PC-9 (cell line): ENCODE results near the gene FAM13B. TPM values are rescaled to one million over a fixed set of nuclear protein-coding genes. Genes with fewer than 3 reads are reported as not detected.

Source experiments
- BruUV-seq: library from RNA; stranded (reverse); fragments of 400-500 nt; replicated peaks from 2 replicates; lab custom pipeline; 2021; lab: Mats Ljungman, UMichigan
- CTCF ChIA-PET: fragments of 300-600 bp; sonication (Branson Sonifier 250); formaldehyde crosslinking; loops from one replicate; lab custom pipeline; 2022; ENCODE audit warnings: antibody characterized with exemption; lab: Charles Lee
- POLR2A ChIA-PET: fragments of 300-600 bp; sonication (Branson Sonifier 250); formaldehyde crosslinking; loops from one replicate; lab custom pipeline; 2022; ENCODE audit warnings: antibody characterized with exemption; ENCODE audit not compliant: unreplicated experiment; lab: Charles Lee
- DNase-seq, 2 experiments: peaks; one replicate each; pipeline versions ENCODE4 v3.0.0 to v3.0.0-alpha.2; 2015 to 2022; ENCODE audit warnings: mixed read lengths in 1 of 2
- H2AFZ ChIP-seq: fragments of 200-600 bp; sonication (generic); 2 replicates; pipeline ENCODE4 v1.8.1; 2017; ENCODE audit warnings: antibody characterized with exemption
- H3F3A ChIP-seq: fragments of 200-600 bp; sonication (generic); 2 replicates; pipeline ENCODE4 v1.8.1; 2017; ENCODE audit warnings: antibody characterized with exemption, mild to moderate bottlenecking, low read depth; ENCODE audit not compliant: insufficient read depth
- H3K27ac ChIP-seq: fragments of 200-600 bp; sonication (generic); 2 replicates; pipeline ENCODE4 v1.6.1; 2016; ENCODE audit warnings: mixed run types
- H3K27me3 ChIP-seq: fragments of 200-600 bp; sonication (generic); 2 replicates; pipeline ENCODE4 v1.6.1; 2016; ENCODE audit warnings: low read depth, mixed run types; ENCODE audit not compliant: insufficient read depth
- H3K36me3 ChIP-seq: fragments of 200-600 bp; sonication (generic); 2 replicates; pipeline ENCODE4 v1.6.1; 2016; ENCODE audit warnings: low read depth, mixed run types
- H3K4me1 ChIP-seq: fragments of 200-600 bp; sonication (generic); replicated peaks from 2 replicates; pipeline ENCODE4 v1.6.1; 2016; ENCODE audit warnings: mixed run types; ENCODE audit not compliant: insufficient read depth
- H3K4me2 ChIP-seq: fragments of 200-600 bp; sonication (generic); 2 replicates; pipeline ENCODE4 v1.6.1; 2017; ENCODE audit warnings: mixed run types
- H3K4me3 ChIP-seq: fragments of 200-600 bp; sonication (generic); 2 replicates; pipeline ENCODE4 v1.6.1; 2016; ENCODE audit warnings: mixed run types
- H3K79me2 ChIP-seq: fragments of 200-600 bp; sonication (generic); 2 replicates; pipeline ENCODE4 v1.6.1; 2017; ENCODE audit warnings: low read depth, mixed run types
- H3K9me2 ChIP-seq: fragments of 200-600 bp; sonication (generic); 2 replicates; pipeline ENCODE4 v1.8.1; 2017; ENCODE audit warnings: mild to moderate bottlenecking; ENCODE audit not compliant: insufficient read depth
- H3K9me3 ChIP-seq: fragments of 200-600 bp; sonication (generic); 2 replicates; pipeline ENCODE4 v1.8.1; 2016; ENCODE audit warnings: low read depth; ENCODE audit not compliant: insufficient read depth
- H4K20me1 ChIP-seq: fragments of 200-600 bp; sonication (generic); 2 replicates; pipeline ENCODE4 v1.8.1; 2017; ENCODE audit not compliant: insufficient read depth
- EZH2 ChIP-seq: fragments of 200-600 bp; sonication (generic); IDR thresholded peaks from 2 replicates; pipeline ENCODE4 v1.8.0; 2017; ENCODE audit warnings: antibody characterized with exemption, low read depth
- intact Hi-C: fragments of 100-400 bp; cut with micrococcal nuclease; formaldehyde crosslinking; loops from one replicate; pipeline ENCODE4 v1.10.0; 2022; ENCODE audit not compliant: unreplicated experiment
- total RNA-seq: library from RNA; stranded (reverse); gene quantifications from 2 replicates; pipeline ENCODE4 v1.2.3, GENCODE V29; 2021
- TF ChIP-seq, protein P1 (sequence below): fragments of 200-600 bp; sonication (generic); conservative IDR thresholded peaks from 2 replicates; pipeline ENCODE4 v1.6.1; 2017; ENCODE audit warnings: mixed run types, antibody characterized with exemption, mild to moderate bottlenecking, moderate library complexity

Gene FAM13B
- total RNA-seq, 1 experiment from 2014 or later, result 25.1 TPM

GRCh38 chr5:138018849-138019248 lies 14.0 kb downstream of the FAM13B start:
- POLR2A ChIA-PET, result interaction anchor here (0.6 kb wide), 1 partner anchor 160 kb away, joined by 4 read pairs; the partner anchor contains the start of gene KIF20A
- Histone ChIP-seq H3K4me2 (no peak overlapping the region), H3K4me3 (no peak overlapping the region), H4K20me1 (peaks cover 36% of the 10 kb centered on the region), H3K27ac (no peak overlapping the region), H3K4me1 (peaks cover 6% of the 10 kb centered on the region; the same call in 1 of the 2 replicates), H3K9me2 (no peaks in the 10 kb centered on the region), H2AFZ (no peak overlapping the region), H3K27me3 (no peaks in the 10 kb centered on the region), H3K79me2 (peaks cover 45% of the 10 kb centered on the region), H3F3A (no peaks in the 10 kb centered on the region), H3K9me3 (no peaks in the 10 kb centered on the region), H3K36me3 (peaks cover 12% of the 10 kb centered on the region)
- BruUV-seq, result no TSS peak
- CTCF ChIA-PET, result no interaction called here
- TF ChIP-seq EZH2, result no peak
- TF ChIP-seq, protein P1, sequence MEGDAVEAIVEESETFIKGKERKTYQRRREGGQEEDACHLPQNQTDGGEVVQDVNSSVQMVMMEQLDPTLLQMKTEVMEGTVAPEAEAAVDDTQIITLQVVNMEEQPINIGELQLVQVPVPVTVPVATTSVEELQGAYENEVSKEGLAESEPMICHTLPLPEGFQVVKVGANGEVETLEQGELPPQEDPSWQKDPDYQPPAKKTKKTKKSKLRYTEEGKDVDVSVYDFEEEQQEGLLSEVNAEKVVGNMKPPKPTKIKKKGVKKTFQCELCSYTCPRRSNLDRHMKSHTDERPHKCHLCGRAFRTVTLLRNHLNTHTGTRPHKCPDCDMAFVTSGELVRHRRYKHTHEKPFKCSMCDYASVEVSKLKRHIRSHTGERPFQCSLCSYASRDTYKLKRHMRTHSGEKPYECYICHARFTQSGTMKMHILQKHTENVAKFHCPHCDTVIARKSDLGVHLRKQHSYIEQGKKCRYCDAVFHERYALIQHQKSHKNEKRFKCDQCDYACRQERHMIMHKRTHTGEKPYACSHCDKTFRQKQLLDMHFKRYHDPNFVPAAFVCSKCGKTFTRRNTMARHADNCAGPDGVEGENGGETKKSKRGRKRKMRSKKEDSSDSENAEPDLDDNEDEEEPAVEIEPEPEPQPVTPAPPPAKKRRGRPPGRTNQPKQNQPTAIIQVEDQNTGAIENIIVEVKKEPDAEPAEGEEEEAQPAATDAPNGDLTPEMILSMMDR, result no peak
- intact Hi-C loops, result no loop called here
- DNase-seq, result no peak

DNA sequence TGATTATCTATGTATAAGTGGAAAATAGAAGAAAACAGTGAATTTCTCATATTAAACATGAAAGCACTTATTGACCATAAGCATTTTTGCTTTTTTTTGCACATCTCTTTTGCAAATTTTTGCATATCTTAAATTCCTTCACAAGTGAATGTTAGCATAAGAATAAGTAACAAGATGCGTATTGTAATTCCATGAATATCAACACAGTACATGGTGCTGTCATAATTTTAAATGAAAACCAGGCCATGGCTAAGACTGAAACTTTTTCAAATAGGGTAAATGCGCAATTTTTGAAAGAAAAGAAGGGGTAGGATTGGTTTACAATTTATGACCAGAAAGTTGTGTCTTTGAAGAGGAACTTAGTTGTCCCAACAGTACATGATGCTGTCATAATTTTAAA lies 17.0 kb downstream of the FAM13B start:
- no peaks in the 10 kb centered on the region for H3K9me3 ChIP-seq
- no peaks in the 10 kb centered on the region for H3K27me3 ChIP-seq
- H3K4me1 ChIP-seq, result peaks cover 10% of the 10 kb centered on the region; the same call in 1 of the 2 replicates
- peaks cover 16% of the 10 kb centered on the region for H3K79me2 ChIP-seq
- no peak overlapping the region for H3K4me2 ChIP-seq
- no peak for DNase-seq
- H3K36me3 ChIP-seq, result peaks cover 16% of the 10 kb centered on the region
- POLR2A ChIA-PET, result interaction anchor here (0.6 kb wide), 1 partner anchor 115 kb away, joined by 11 read pairs; no protein-coding TSS in a partner anchor
- no peak overlapping the region for H3K27ac ChIP-seq
- no peak for TF ChIP-seq EZH2
- TF ChIP-seq, protein P1, result no peak
- intact Hi-C loops, result no loop called here
- BruUV-seq, result no TSS peak
- no peaks in the 10 kb centered on the region for H3K9me2 ChIP-seq
- no peak overlapping the region for H2AFZ ChIP-seq
- H3K4me3 ChIP-seq, result no peak overlapping the region
- H3F3A ChIP-seq, result peaks cover 4% of the 10 kb centered on the region; the same call in 1 of the 2 replicates
- CTCF ChIA-PET, result no interaction called here
- peaks cover 18% of the 10 kb centered on the region; the same call in 1 of the 2 replicates for H4K20me1 ChIP-seq

DNA sequence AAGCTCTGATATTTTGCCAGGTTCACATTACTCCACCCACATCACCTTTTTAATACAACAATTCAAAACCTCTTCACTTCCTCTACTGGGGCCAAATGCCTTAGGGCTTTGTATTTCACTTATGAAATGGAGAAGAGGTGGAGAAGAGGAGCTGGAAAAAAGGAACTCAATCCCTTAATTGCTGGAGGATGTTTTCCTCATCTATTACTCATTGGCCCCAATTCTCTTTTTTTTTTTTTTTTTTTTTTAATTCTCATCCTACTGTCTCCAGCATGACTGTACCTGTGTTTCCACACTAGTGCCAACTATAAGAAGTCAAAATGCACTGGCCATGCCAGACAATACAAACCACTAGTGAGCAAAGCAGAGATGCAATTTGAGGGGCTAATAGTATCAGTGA lies 20.9 kb downstream of the FAM13B start:
- ChIA-PET POLR2A (interaction anchor here (0.6 kb wide), 1 partner anchor 258 kb away, joined by 20 read pairs; no protein-coding TSS in a partner anchor), CTCF (interaction anchor here (0.7 to 0.9 kb wide), 3 partner anchors 20 to 233 kb away, joined by 3 to 17 read pairs (median 7); no protein-coding TSS in a partner anchor)
- Histone ChIP-seq H3K79me2 (peaks cover 5% of the 10 kb centered on the region), H3K4me1 (peaks cover 10% of the 10 kb centered on the region; the same call in 1 of the 2 replicates), H3K27ac (no peak overlapping the region), H3K4me3 (no peak overlapping the region), H3K4me2 (no peak overlapping the region), H3K9me2 (no peaks in the 10 kb centered on the region), H2AFZ (no peak overlapping the region), H4K20me1 (peaks cover 7% of the 10 kb centered on the region; the same call in 1 of the 2 replicates), H3K36me3 (peaks cover 26% of the 10 kb centered on the region), H3K27me3 (no peaks in the 10 kb centered on the region), H3F3A (peaks cover 12% of the 10 kb centered on the region; the same call in 1 of the 2 replicates), H3K9me3 (no peaks in the 10 kb centered on the region)
- DNase-seq, result peak in 1 of 2 experiments; percentile 66
- TF ChIP-seq, protein P1, result no peak
- no peak for TF ChIP-seq EZH2
- intact Hi-C loops, result no loop called here
- no TSS peak for BruUV-seq
